AG08396 (cell line): ENCODE measurements around the gene PICK1.

Experiments
- DNase-seq: peaks from one replicate; pipeline ENCODE4 v3.0.0; 2012; ENCODE audit warnings: low spot score, mixed read lengths

Gene PICK1

GRCh38 chr22:38049812-38050619, 7.2 kb upstream of the PICK1 start:
- no peak for DNase-seq

- DNase-seq, result no peak
These were observed 6.5 kb upstream of the PICK1 start for GRCh38 chr22:38050720-38051119.

GRCh38 chr22:38051261-38051660, 5.9 kb upstream of the PICK1 start:
- no peak for DNase-seq

GRCh38 chr22:38051900-38052862, 5.0 kb upstream of the PICK1 start:
- peak; percentile 87 for DNase-seq

GRCh38 chr22:38062791-38063190, 5.6 kb downstream of the PICK1 start:
- DNase-seq, result no peak

- no peak for DNase-seq
These were observed 8.3 kb downstream of the PICK1 start for GRCh38 chr22:38065539-38065938.

- DNase-seq, result no peak
These were observed 9.3 kb downstream of the PICK1 start for GRCh38 chr22:38066381-38067027.

- DNase-seq, result no peak
These were observed 9.8 kb downstream of the PICK1 start for GRCh38 chr22:38067028-38067415.

GRCh38 chr22:38067761-38068360, 10.7 kb downstream of the PICK1 start:
- DNase-seq, result no peak

- no peak for DNase-seq
These were observed 11.6 kb downstream of the PICK1 start for GRCh38 chr22:38068641-38069371.

GRCh38 chr22:38069372-38070249, 12.4 kb downstream of the PICK1 start:
- DNase-seq, result peak; percentile 83

- no peak for DNase-seq
These were observed 13.2 kb downstream of the PICK1 start for GRCh38 chr22:38070250-38070921.

- DNase-seq, result no peak
These were observed 14.5 kb downstream of the PICK1 start for GRCh38 chr22:38071421-38072321.

GRCh38 chr22:38072322-38073149, 15.3 kb downstream of the PICK1 start:
- no peak for DNase-seq

GRCh38 chr22:38073150-38074130, 16.2 kb downstream of the PICK1 start:
- no peak for DNase-seq
